Smooth muscle cell (in vitro differentiated cells): ENCODE results near the gene CYTH1. TPM values are rescaled to one million over a fixed set of nuclear protein-coding genes. Genes with fewer than 3 reads are reported as not detected.

Experiments
- DNase-seq: peaks from one replicate; lab custom pipeline; 2025; ENCODE audit not compliant: unreplicated experiment; lab: John Stamatoyannopoulos, UW
- H2AFZ ChIP-seq: fragments of 200-600 bp; sonication (generic); 2 replicates; pipeline ENCODE4 v1.6.0; 2016; ENCODE audit warnings: antibody characterized with exemption, low read depth, mild to moderate bottlenecking
- H3F3A ChIP-seq: fragments of 200-600 bp; sonication (generic); 2 replicates; pipeline ENCODE4 v1.6.0; 2017; ENCODE audit warnings: antibody characterized with exemption, low read depth
- H3K27ac ChIP-seq: fragments of 200-600 bp; sonication (generic); 2 replicates; pipeline ENCODE4 v1.5.1; 2016; ENCODE audit warnings: low read depth, mild to moderate bottlenecking
- H3K27me3 ChIP-seq: fragments of 200-600 bp; sonication (generic); 2 replicates; pipeline ENCODE4 v1.6.1; 2016; ENCODE audit warnings: low read depth, mild to moderate bottlenecking
- H3K36me3 ChIP-seq: fragments of 200-600 bp; sonication (generic); 2 replicates; pipeline ENCODE4 v1.5.1; 2016; ENCODE audit warnings: low read depth
- H3K4me1 ChIP-seq: fragments of 200-600 bp; sonication (generic); 2 replicates; pipeline ENCODE4 v1.5.1; 2016; ENCODE audit warnings: low read depth
- H3K4me2 ChIP-seq: fragments of 200-600 bp; sonication (generic); 2 replicates; pipeline ENCODE4 v1.6.0; 2016; ENCODE audit warnings: mild to moderate bottlenecking
- H3K4me3 ChIP-seq: fragments of 200-600 bp; sonication (generic); 2 replicates; pipeline ENCODE4 v1.5.1; 2016; ENCODE audit warnings: mild to moderate bottlenecking
- H3K79me2 ChIP-seq: fragments of 200-600 bp; sonication (generic); 2 replicates; pipeline ENCODE4 v1.6.0; 2016; ENCODE audit warnings: low read depth, mild to moderate bottlenecking
- H3K9ac ChIP-seq: fragments of 200-600 bp; sonication (generic); 2 replicates; pipeline ENCODE4 v1.6.0; 2016; ENCODE audit warnings: low read depth
- H3K9me3 ChIP-seq: fragments of 200-600 bp; sonication (generic); replicated peaks from 2 replicates; pipeline ENCODE4 v1.5.1; 2016; ENCODE audit warnings: low read depth
- H4K20me1 ChIP-seq: fragments of 200-600 bp; sonication (generic); 2 replicates; pipeline ENCODE4 v1.6.0; 2016; ENCODE audit warnings: low read depth
- WGBS: methylation state at CpG from one replicate; pipeline ENCODE4 v1.1.7; 2016; ENCODE audit warnings: low lambda C conversion rate; 5-methylcytosine and 5-hydroxymethylcytosine counted together
- polyA plus RNA-seq: library from polyadenylated mRNA; unstranded; fragments of >200 nt; fragmentation: Nextera tagmentation; extraction: Ambion mirVana; gene quantifications from 2 replicates; pipeline ENCODE4 v1.2.1, GENCODE V29; 2016
- total RNA-seq: library from RNA; depleted of rRNA; stranded (reverse); fragments of >200 nt; gene quantifications from 2 replicates; pipeline ENCODE4 v1.2.3, GENCODE V29; 2014
- TF ChIP-seq, protein P1 (sequence below): fragments of 200-600 bp; sonication (generic); IDR thresholded peaks from 2 replicates; pipeline ENCODE4 v1.5.1; 2017; ENCODE audit warnings: borderline replicate concordance, mild to moderate bottlenecking, antibody characterized with exemption; ENCODE audit not compliant: insufficient read depth, poor library complexity, severe bottlenecking

Gene CYTH1
- total and polyA plus RNA-seq, 2 experiments from 2014 or later = 14.1 to 19.3 TPM

GRCh38 chr17:78763561-78763960, 18.5 kb downstream of the CYTH1 start:
- Histone ChIP-seq H3K27ac (peak overlapping the region; percentile 12), H3K4me3 (no peak overlapping the region), H3K4me1 (peaks cover 31% of the 10 kb centered on the region), H3K4me2 (no peak overlapping the region), H2AFZ (no peak overlapping the region), H3K9ac (no peak overlapping the region), H3F3A (peaks cover 3% of the 10 kb centered on the region), H3K9me3 (no peaks in the 10 kb centered on the region), H3K79me2 (peaks cover 63% of the 10 kb centered on the region), H3K27me3 (no peaks in the 10 kb centered on the region), H3K36me3 (no peaks in the 10 kb centered on the region), H4K20me1 (peaks cover 79% of the 10 kb centered on the region)
- DNase-seq = no peak
- 70% methylated on average over 3 of the region's 3 CpGs for WGBS
- TF ChIP-seq, protein P1, sequence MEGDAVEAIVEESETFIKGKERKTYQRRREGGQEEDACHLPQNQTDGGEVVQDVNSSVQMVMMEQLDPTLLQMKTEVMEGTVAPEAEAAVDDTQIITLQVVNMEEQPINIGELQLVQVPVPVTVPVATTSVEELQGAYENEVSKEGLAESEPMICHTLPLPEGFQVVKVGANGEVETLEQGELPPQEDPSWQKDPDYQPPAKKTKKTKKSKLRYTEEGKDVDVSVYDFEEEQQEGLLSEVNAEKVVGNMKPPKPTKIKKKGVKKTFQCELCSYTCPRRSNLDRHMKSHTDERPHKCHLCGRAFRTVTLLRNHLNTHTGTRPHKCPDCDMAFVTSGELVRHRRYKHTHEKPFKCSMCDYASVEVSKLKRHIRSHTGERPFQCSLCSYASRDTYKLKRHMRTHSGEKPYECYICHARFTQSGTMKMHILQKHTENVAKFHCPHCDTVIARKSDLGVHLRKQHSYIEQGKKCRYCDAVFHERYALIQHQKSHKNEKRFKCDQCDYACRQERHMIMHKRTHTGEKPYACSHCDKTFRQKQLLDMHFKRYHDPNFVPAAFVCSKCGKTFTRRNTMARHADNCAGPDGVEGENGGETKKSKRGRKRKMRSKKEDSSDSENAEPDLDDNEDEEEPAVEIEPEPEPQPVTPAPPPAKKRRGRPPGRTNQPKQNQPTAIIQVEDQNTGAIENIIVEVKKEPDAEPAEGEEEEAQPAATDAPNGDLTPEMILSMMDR = no peak

- WGBS = 70% methylated on average over 5 of the region's 5 CpGs
- no peak overlapping the region for H3K4me3 ChIP-seq
- H3K4me1 ChIP-seq = peaks cover 24% of the 10 kb centered on the region
- peaks cover 60% of the 10 kb centered on the region for H3K79me2 ChIP-seq
- no peaks in the 10 kb centered on the region for H3K36me3 ChIP-seq
- no peak overlapping the region for H3K9ac ChIP-seq
- no peak overlapping the region for H3K4me2 ChIP-seq
- TF ChIP-seq, protein P1 = no peak
- H3F3A ChIP-seq = peaks cover 2% of the 10 kb centered on the region
- H2AFZ ChIP-seq = no peak overlapping the region
- no peaks in the 10 kb centered on the region for H3K27me3 ChIP-seq
- peak overlapping the region; percentile 51 for H3K27ac ChIP-seq
- H4K20me1 ChIP-seq = peaks cover 79% of the 10 kb centered on the region
- no peaks in the 10 kb centered on the region for H3K9me3 ChIP-seq
- DNase-seq = no peak
Observed at GRCh38 chr17:78761789-78762406, 20.2 kb downstream of the CYTH1 start.

GRCh38 chr17:78759969-78760352, 22.1 kb downstream of the CYTH1 start:
- Histone ChIP-seq H3K27ac (peak overlapping the region; percentile 63), H4K20me1 (peaks cover 73% of the 10 kb centered on the region), H3K4me3 (no peak overlapping the region), H3K4me1 (peaks cover 18% of the 10 kb centered on the region), H3K9me3 (no peaks in the 10 kb centered on the region), H3K4me2 (peak overlapping the region; percentile 24), H3K36me3 (no peaks in the 10 kb centered on the region), H3K27me3 (no peaks in the 10 kb centered on the region), H3K79me2 (peaks cover 69% of the 10 kb centered on the region), H3F3A (no peaks in the 10 kb centered on the region), H3K9ac (no peak overlapping the region), H2AFZ (no peak overlapping the region)
- no peak for DNase-seq
- WGBS = 95% methylated on average over 5 of the region's 5 CpGs
- TF ChIP-seq, protein P1 = no peak
